Uterus (tissue), 2 donors: Measurements from ENCODE around the gene BMERB1.
"Not testable (repeated sequence)": the region's sequence is repeated elsewhere in the genome, so short reads cannot be mapped to it uniquely, and the experiment has no call there.

Experiments used
- CTCF ChIP-seq, 4 experiments: fragments of 200-600 bp in 2 of 4; fragments of 450-650 bp in 2 of 4; sonication (generic) in 2 of 4; IDR thresholded peaks; one replicate each; pipeline ENCODE4 v1.5.1; 2016 to 2019; ENCODE audit warnings: antibody characterized with exemption in 4 of 4, mild to moderate bottlenecking in 2 of 4, moderate library complexity in 1 of 4
- POLR2A ChIP-seq, 2 donors: fragments of 450-650 bp; IDR thresholded peaks; one replicate each; pipeline ENCODE4 v1.6.1; 2016; ENCODE audit warnings: antibody characterized with exemption in 2 of 2, mild to moderate bottlenecking in 1 of 2, moderate library complexity in 1 of 2

DNA sequence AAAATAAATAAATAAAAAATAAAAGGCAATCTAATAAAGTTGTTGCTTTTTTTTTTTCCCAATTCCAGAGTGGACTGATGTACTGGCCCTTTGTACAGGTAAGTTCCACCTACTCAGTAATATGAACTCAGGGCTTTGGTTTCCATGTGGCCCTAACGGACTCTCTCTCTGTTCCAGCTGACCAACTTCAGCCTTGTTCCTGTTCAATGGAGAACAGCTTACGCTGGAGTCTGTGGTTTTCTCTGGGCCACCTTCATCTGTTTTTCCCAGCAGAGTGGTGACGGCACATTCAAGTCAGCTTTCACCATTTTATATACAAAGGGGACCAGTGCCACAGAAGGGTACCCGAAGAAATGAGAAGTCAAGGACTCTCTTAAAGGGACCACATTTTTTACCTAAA lies 26.6 kb upstream of the BMERB1 start:
- not testable (repeated sequence) for TF ChIP-seq POLR2A, CTCF (IDR thresholded peaks at IDR 0.05)
